Prostate gland (tissue), 2 donors: ENCODE results near the gene TNFAIP3. TPM values are rescaled to one million over a fixed set of nuclear protein-coding genes. Genes with fewer than 3 reads are reported as not detected.

ENCODE experiments used
- DNase-seq: peaks from one replicate; pipeline ENCODE4 v3.0.0-alpha.2; 2019; ENCODE audit warnings: low spot score
- H3K27ac ChIP-seq, 2 donors: fragments of 200-600 bp; sonication (generic); 2 replicates each; pipeline ENCODE4 v1.5.1; 2017 to 2019
- H3K27me3 ChIP-seq: fragments of 200-600 bp; sonication (generic); replicated peaks from 2 replicates; pipeline ENCODE4 v1.5.1; 2019; ENCODE audit not compliant: insufficient read depth
- H3K36me3 ChIP-seq, 2 donors: fragments of 200-600 bp; sonication (generic); 1 replicate in 1 of 2; 2 replicates in 1 of 2; pipeline versions ENCODE4 v1.5.1 to v1.8.1; 2017 to 2019
- H3K4me1 ChIP-seq: fragments of 200-600 bp; sonication (generic); replicated peaks from 2 replicates; pipeline ENCODE4 v1.5.1; 2019
- H3K4me3 ChIP-seq, 2 donors: fragments of 200-600 bp; sonication (generic); 2 replicates each; pipeline ENCODE4 v1.5.1; 2017 to 2019
- H3K9me3 ChIP-seq: fragments of 200-600 bp; sonication (generic); 2 replicates; pipeline ENCODE4 v1.5.1; 2017
- CTCF ChIP-seq, 4 experiments: fragments of 200-600 bp in 2 of 4; fragments of 450-650 bp in 2 of 4; sonication (generic) in 2 of 4; IDR thresholded peaks; 1 replicate in 3 of 4; 2 replicates in 1 of 4; pipeline ENCODE4 v1.5.1; 2016 to 2019; ENCODE audit warnings: antibody characterized with exemption in 4 of 4, mild to moderate bottlenecking in 2 of 4, moderate library complexity in 2 of 4
- POLR2A ChIP-seq: fragments of 450-650 bp; IDR thresholded peaks from one replicate; pipeline ENCODE4 v1.6.1; 2016; ENCODE audit warnings: antibody characterized with exemption, mild to moderate bottlenecking
- POLR2AphosphoS5 ChIP-seq: sonication (generic); formaldehyde crosslinking; IDR thresholded peaks from one replicate; pipeline ENCODE4 v1.6.1; 2017; ENCODE audit warnings: antibody characterized with exemption
- WGBS: methylation state at CpG from one replicate; pipeline ENCODE4 v1.1.5; 2018; 5-methylcytosine and 5-hydroxymethylcytosine counted together
- intact Hi-C: fragments of 100-400 bp; cut with DNase I; formaldehyde crosslinking; loops from one replicate; pipeline ENCODE4 v1.14.2; 2022
- total RNA-seq, 2 donors: library from RNA; depleted of rRNA; stranded (reverse); fragments of >200 nt; gene quantifications; one replicate each; pipeline ENCODE4 v1.1.0, GENCODE V29; 2016

TNFAIP3 gene
- total RNA-seq, 2 donors from 2014 or later = 13.0 to 19.9 TPM

GRCh38 chr6:137827977-137828810, 38.9 kb upstream of the TNFAIP3 start:
- Histone ChIP-seq H3K36me3 (no peaks in the 10 kb centered on the region), H3K27ac (no peak overlapping the region), H3K4me1 (no peaks in the 10 kb centered on the region), H3K27me3 (no peaks in the 10 kb centered on the region), H3K4me3 (no peak overlapping the region), H3K9me3 (no peaks in the 10 kb centered on the region)
- intact Hi-C loops = no loop called here
- WGBS = 78% methylated on average over 4 of the region's 4 CpGs
- DNase-seq = no peak
- TF ChIP-seq POLR2A (no peak), POLR2AphosphoS5 (no peak), CTCF (IDR thresholded peaks at IDR 0.05) (no peak)

- intact Hi-C loops = no loop called here
- Histone ChIP-seq H3K27ac (no peak overlapping the region), H3K9me3 (no peaks in the 10 kb centered on the region), H3K4me3 (no peak overlapping the region), H3K4me1 (no peaks in the 10 kb centered on the region), H3K36me3 (no peaks in the 10 kb centered on the region), H3K27me3 (no peaks in the 10 kb centered on the region)
- WGBS = 83% methylated on average over 4 of the region's 4 CpGs
- no peak for TF ChIP-seq CTCF (IDR thresholded peaks at IDR 0.05)
- no peak for DNase-seq
These were observed 37.4 kb upstream of the TNFAIP3 start for GRCh38 chr6:137829641-137830083.

- no peak for TF ChIP-seq CTCF (IDR thresholded peaks at IDR 0.05)
- TF ChIP-seq POLR2AphosphoS5 = no peak
- no peak for TF ChIP-seq POLR2A
- Histone ChIP-seq H3K4me1 (no peaks in the 10 kb centered on the region), H3K9me3 (no peaks in the 10 kb centered on the region), H3K27me3 (no peaks in the 10 kb centered on the region), H3K36me3 (no peaks in the 10 kb centered on the region), H3K27ac (no peak overlapping the region), H3K4me3 (no peak overlapping the region)
- intact Hi-C loops = no loop called here
- DNase-seq = no peak
These were observed 36.5 kb upstream of the TNFAIP3 start for GRCh38 chr6:137830511-137830911.

- Histone ChIP-seq H3K4me3 (no peak overlapping the region), H3K9me3 (no peaks in the 10 kb centered on the region), H3K27ac (no peak overlapping the region), H3K27me3 (no peaks in the 10 kb centered on the region), H3K4me1 (no peaks in the 10 kb centered on the region), H3K36me3 (no peaks in the 10 kb centered on the region)
- no peak for DNase-seq
- intact Hi-C loops = no loop called here
- 77% methylated on average over 3 of the region's 3 CpGs for WGBS
- TF ChIP-seq CTCF (IDR thresholded peaks at IDR 0.05) = no peak
- TF ChIP-seq POLR2AphosphoS5 = no peak
- no peak for TF ChIP-seq POLR2A
These were observed 34.9 kb upstream of the TNFAIP3 start for GRCh38 chr6:137832110-137832509.

- no peaks in the 10 kb centered on the region for H3K36me3 ChIP-seq
- no peaks in the 10 kb centered on the region for H3K9me3 ChIP-seq
- no peak for DNase-seq
- intact Hi-C loops = no loop called here
- H3K4me3 ChIP-seq = no peak overlapping the region
- H3K27ac ChIP-seq = no peak overlapping the region
- H3K4me1 ChIP-seq = no peaks in the 10 kb centered on the region
- WGBS = 95% methylated on average over 3 of the region's 3 CpGs
- H3K27me3 ChIP-seq = no peaks in the 10 kb centered on the region
- TF ChIP-seq POLR2AphosphoS5 (no peak), POLR2A (no peak), CTCF (IDR thresholded peaks at IDR 0.05) (no peak)
These were observed 32.6 kb upstream of the TNFAIP3 start for GRCh38 chr6:137834508-137834907.
